Skeletal muscle satellite cell (primary cell): ENCODE data around the gene CHD9NB.

ENCODE experiments used
- H3K27me3 ChIP-seq: 2 replicates; pipeline ENCODE4 v1.7.0; 2013; ENCODE audit warnings: low read length; ENCODE audit not compliant: control insufficient read depth, insufficient read depth
- H3K36me3 ChIP-seq: 2 replicates; pipeline ENCODE4 v1.7.0; 2013; ENCODE audit warnings: mild to moderate bottlenecking, control low read depth, low read length; ENCODE audit not compliant: insufficient read depth
- H3K4me1 ChIP-seq: 2 replicates; pipeline ENCODE4 v1.7.0; 2013; ENCODE audit warnings: low read length; ENCODE audit not compliant: control insufficient read depth, insufficient read depth
- H3K4me2 ChIP-seq: 2 replicates; pipeline ENCODE4 v1.7.0; 2013; ENCODE audit warnings: mild to moderate bottlenecking, low read length
- H3K4me3 ChIP-seq: 2 replicates; pipeline ENCODE4 v1.7.0; 2013; ENCODE audit warnings: low read length
- H3K9ac ChIP-seq: 2 replicates; pipeline ENCODE4 v1.7.0; 2013; ENCODE audit warnings: mild to moderate bottlenecking, low read depth, low read length, moderate library complexity
- H3K9me3 ChIP-seq: replicated peaks from 2 replicates; pipeline ENCODE4 v1.7.0; 2013; ENCODE audit warnings: mild to moderate bottlenecking, control low read depth, low read length

CHD9NB gene

GRCh38 chr16:53091466-53092211 lies 38.9 kb upstream of the CHD9NB start:
- Histone ChIP-seq H3K4me3 (peak overlapping the region; percentile 51), H3K4me1 (peaks cover 52% of the 10 kb centered on the region), H3K36me3 (no peaks in the 10 kb centered on the region), H3K9ac (peak overlapping the region; percentile 72), H3K9me3 (no peaks in the 10 kb centered on the region), H3K4me2 (peak overlapping the region; percentile 76), H3K27me3 (no peaks in the 10 kb centered on the region)

DNA sequence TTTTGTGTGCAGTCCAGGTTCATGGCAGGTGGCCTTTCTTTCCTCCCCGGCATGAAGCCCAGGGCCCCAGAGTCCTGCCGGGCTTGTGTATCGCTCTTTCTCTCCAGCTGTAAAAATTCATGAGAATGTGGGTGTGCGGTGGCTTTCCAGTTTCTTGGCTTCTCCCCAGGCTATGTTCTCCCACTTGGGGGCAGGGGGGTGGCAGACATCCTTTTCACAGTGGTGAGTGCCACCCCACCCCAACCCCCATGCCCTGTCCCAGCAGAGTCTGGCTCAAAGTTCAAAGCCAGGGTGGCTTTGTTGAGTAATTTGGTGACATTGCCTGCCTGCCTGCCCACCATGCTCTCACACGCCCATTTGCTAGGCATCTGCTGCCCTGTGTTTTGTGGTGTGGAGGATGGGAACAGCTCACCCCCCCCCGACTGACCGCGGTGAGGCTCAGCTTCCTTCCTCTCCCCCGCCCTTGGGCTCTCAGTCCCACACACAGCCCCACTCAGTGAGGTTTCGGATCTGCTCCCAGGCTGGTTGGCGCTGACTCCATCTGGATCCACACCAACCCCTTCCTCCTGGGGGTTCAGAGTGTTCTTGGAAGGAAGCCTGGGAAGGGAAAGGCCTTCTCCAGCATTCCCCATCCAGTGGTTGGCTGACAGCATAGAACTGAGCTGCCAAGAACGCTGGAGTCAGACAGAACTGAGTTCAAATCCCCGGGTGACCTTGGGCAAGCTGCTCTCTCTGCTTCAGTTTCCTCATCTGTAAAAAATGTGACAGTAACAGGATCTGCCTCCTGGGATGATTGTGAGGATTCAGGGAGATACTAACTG lies 38.1 kb upstream of the CHD9NB start:
- no peaks in the 10 kb centered on the region for H3K27me3 ChIP-seq
- peak overlapping the region; percentile 76 for H3K4me2 ChIP-seq
- H3K36me3 ChIP-seq, result no peaks in the 10 kb centered on the region
- peak overlapping the region; percentile 72 for H3K9ac ChIP-seq
- H3K9me3 ChIP-seq, result no peaks in the 10 kb centered on the region
- H3K4me1 ChIP-seq, result peaks cover 57% of the 10 kb centered on the region
- peak overlapping the region; percentile 51 for H3K4me3 ChIP-seq

DNA sequence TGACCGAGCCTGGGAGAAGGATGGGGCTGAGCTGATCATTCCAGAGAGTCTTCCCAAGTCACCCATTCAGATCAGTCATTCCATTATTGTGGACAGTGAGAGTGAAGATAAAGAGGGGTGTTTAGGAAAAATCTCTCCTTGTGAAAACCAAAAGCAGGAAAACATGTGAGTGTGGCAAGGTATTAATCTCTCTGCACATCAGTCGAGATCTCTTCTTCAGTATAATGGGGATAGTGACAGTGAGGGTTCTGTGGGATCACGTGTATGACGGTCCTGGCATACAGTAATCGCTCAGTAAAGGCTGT lies 37.5 kb upstream of the CHD9NB start:
- Histone ChIP-seq H3K4me2 (peak overlapping the region; percentile 76), H3K27me3 (no peaks in the 10 kb centered on the region), H3K4me3 (peak overlapping the region; percentile 51), H3K9me3 (no peaks in the 10 kb centered on the region), H3K36me3 (no peaks in the 10 kb centered on the region), H3K4me1 (peaks cover 63% of the 10 kb centered on the region), H3K9ac (peak overlapping the region; percentile 72)

GRCh38 chr16:53089434-53090285 lies 37.0 kb upstream of the CHD9NB start:
- H3K36me3 ChIP-seq, result no peaks in the 10 kb centered on the region
- peak overlapping the region; percentile 72 for H3K9ac ChIP-seq
- no peaks in the 10 kb centered on the region for H3K27me3 ChIP-seq
- peak overlapping the region; percentile 76 for H3K4me2 ChIP-seq
- no peaks in the 10 kb centered on the region for H3K9me3 ChIP-seq
- H3K4me1 ChIP-seq, result peaks cover 65% of the 10 kb centered on the region
- H3K4me3 ChIP-seq, result peak overlapping the region; percentile 51

GRCh38 chr16:53087101-53087500 lies 34.4 kb upstream of the CHD9NB start:
- no peaks in the 10 kb centered on the region for H3K9me3 ChIP-seq
- no peak overlapping the region for H3K4me3 ChIP-seq
- peaks cover 61% of the 10 kb centered on the region for H3K4me1 ChIP-seq
- H3K9ac ChIP-seq, result no peak overlapping the region
- H3K27me3 ChIP-seq, result no peaks in the 10 kb centered on the region
- H3K36me3 ChIP-seq, result no peaks in the 10 kb centered on the region
- H3K4me2 ChIP-seq, result peak overlapping the region; percentile 2

DNA sequence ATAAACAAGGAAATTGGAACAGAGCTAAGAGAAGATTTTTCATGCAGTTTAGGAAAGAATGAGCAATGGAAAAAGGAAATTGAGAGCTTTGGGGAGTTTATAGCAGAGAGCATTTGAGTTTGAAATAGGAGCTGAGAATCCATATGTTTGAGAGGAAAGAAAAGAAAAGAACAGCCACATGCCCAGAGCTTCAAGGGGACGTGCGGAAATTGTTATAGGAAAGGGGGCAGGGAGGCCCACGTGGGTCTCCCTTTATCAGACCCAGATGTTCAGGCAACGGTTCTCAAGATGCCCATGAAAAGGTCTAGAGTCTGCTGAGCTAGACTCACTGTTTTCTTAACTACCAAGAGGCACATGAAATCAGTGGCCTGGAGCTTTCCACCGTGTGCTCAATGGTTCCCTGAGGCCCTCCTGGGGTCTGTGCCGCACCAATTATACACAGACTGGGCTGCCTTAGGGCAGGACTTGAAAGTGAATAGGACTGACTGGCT lies 33.3 kb upstream of the CHD9NB start:
- H3K9ac ChIP-seq, result peak overlapping the region; percentile 32
- no peak overlapping the region for H3K4me2 ChIP-seq
- no peaks in the 10 kb centered on the region for H3K9me3 ChIP-seq
- no peak overlapping the region for H3K4me3 ChIP-seq
- no peaks in the 10 kb centered on the region for H3K27me3 ChIP-seq
- H3K36me3 ChIP-seq, result no peaks in the 10 kb centered on the region
- H3K4me1 ChIP-seq, result peaks cover 55% of the 10 kb centered on the region

DNA sequence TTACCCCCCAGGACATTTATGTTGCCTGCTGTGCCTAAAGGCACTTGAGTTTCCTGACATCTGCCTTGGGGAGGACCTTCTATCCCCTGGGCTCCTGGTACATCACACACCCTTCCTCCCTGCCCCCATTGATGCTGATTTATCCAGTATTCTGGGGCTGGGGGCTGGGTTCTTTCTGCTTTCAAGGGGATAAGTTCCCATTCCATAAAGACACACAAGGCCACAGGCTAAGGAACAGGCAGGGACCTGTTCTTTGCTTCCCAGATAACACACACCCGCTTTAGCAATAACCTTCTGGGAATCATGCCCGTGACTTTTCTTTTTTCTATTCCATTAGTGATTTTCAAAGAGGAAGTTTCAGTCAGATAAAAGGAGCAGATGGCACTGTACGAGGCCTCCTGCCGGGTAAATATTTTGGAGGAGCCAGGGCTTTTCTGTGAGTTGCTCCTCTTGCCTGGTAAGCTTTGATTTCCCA lies 32.7 kb upstream of the CHD9NB start:
- Histone ChIP-seq H3K4me3 (no peak overlapping the region), H3K36me3 (no peaks in the 10 kb centered on the region), H3K4me2 (no peak overlapping the region), H3K9me3 (no peaks in the 10 kb centered on the region), H3K9ac (peak overlapping the region; percentile 32), H3K27me3 (no peaks in the 10 kb centered on the region), H3K4me1 (peaks cover 55% of the 10 kb centered on the region)

GRCh38 chr16:53084746-53085334 lies 32.1 kb upstream of the CHD9NB start:
- peaks cover 55% of the 10 kb centered on the region for H3K4me1 ChIP-seq

DNA sequence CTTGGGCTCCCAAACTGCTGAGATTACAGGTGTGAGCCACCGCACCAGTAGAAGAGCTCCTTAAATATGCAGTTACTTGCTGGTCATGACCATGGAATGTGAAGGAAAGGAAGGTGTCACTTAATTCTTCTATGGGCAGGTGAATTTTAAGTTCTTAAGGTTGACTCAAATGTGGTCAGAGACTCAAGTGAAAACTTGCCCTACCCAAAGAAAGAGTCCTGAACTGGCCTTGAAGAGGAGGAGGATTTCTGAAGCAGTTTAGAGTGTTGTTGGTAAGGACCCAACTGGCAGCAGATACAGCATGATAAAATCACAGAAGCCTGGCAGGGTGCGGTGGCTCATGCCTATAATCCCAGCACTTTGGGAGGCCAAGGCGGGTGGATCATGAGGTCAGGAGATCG lies 31.4 kb upstream of the CHD9NB start:
- H3K27me3 ChIP-seq, result no peaks in the 10 kb centered on the region
- H3K4me1 ChIP-seq, result peaks cover 55% of the 10 kb centered on the region
- H3K4me3 ChIP-seq, result no peak overlapping the region
- no peak overlapping the region for H3K4me2 ChIP-seq
- no peak overlapping the region for H3K9ac ChIP-seq
- no peaks in the 10 kb centered on the region for H3K36me3 ChIP-seq
- H3K9me3 ChIP-seq, result no peaks in the 10 kb centered on the region

More at GRCh38 chr16:53084746-53085334, 32.1 kb upstream of the CHD9NB start:
- H3K27me3 ChIP-seq, result no peaks in the 10 kb centered on the region
- no peaks in the 10 kb centered on the region for H3K36me3 ChIP-seq
- H3K4me3 ChIP-seq, result no peak overlapping the region
- H3K9me3 ChIP-seq, result no peaks in the 10 kb centered on the region
- H3K4me2 ChIP-seq, result no peak overlapping the region
- no peak overlapping the region for H3K9ac ChIP-seq

GRCh38 chr16:53083119-53083518 lies 30.4 kb upstream of the CHD9NB start:
- H3K4me2 ChIP-seq, result peak overlapping the region; percentile 32
- H3K27me3 ChIP-seq, result no peaks in the 10 kb centered on the region
- no peaks in the 10 kb centered on the region for H3K36me3 ChIP-seq
- no peak overlapping the region for H3K4me3 ChIP-seq
- peaks cover 63% of the 10 kb centered on the region for H3K4me1 ChIP-seq
- H3K9me3 ChIP-seq, result no peaks in the 10 kb centered on the region
- no peak overlapping the region for H3K9ac ChIP-seq

- Histone ChIP-seq H3K36me3 (no peaks in the 10 kb centered on the region), H3K9me3 (no peaks in the 10 kb centered on the region), H3K4me2 (no peak overlapping the region), H3K27me3 (no peaks in the 10 kb centered on the region), H3K4me1 (peaks cover 63% of the 10 kb centered on the region), H3K4me3 (no peak overlapping the region), H3K9ac (no peak overlapping the region)
Measured at GRCh38 chr16:53082509-53082908, 29.8 kb upstream of the CHD9NB start.
